HepG2 (cell line): ENCODE data around the gene HSD17B8. TPM values are rescaled to one million over a fixed set of nuclear protein-coding genes. Genes with fewer than 3 reads are reported as not detected.

Experiments
- KDM3A ChIP-seq: IDR thresholded peaks from 2 replicates; pipeline ENCODE4 v1.6.1; 2018; ENCODE audit warnings: low read depth, missing compliant biosample characterization
- PPARG ChIP-seq: conservative IDR thresholded peaks from 2 replicates; pipeline ENCODE4 v1.6.1; 2016; ENCODE audit warnings: missing biosample characterization, missing genetic modification reagents
- SP1 ChIP-seq, 2 experiments: fragments of 450-650 bp in 1 of 2; sonication (generic) in 1 of 2; formaldehyde crosslinking in 1 of 2; IDR thresholded peaks; 2 replicates each; pipeline versions ENCODE4 v1.4.0 to v1.6.1; 2016 to 2020; ENCODE audit warnings: missing genetic modification reagents in 1 of 2
- SRSF4 ChIP-seq: fragments of 200-400 bp; formaldehyde crosslinking; IDR thresholded peaks from one replicate; pipeline ENCODE4 v1.6.1; 2018; ENCODE audit warnings: mild to moderate bottlenecking, low read depth, low read length, moderate library complexity; ENCODE audit not compliant: poor library complexity, severe bottlenecking
- ZBTB21 ChIP-seq: sonication (generic); formaldehyde crosslinking; IDR thresholded peaks from 2 replicates; pipeline ENCODE4 v1.4.0; 2020; ENCODE audit warnings: missing genetic modification reagents
- polyA plus RNA-seq, 8 experiments: library from polyadenylated mRNA; depleted of rRNA in 3 of 8; stranded (reverse) in 7 of 8; unstranded in 1 of 8; fragments of >200 nt; fragmentation: Illumina TruSeq in 4 of 8; extraction: Trizol in 4 of 8; gene quantifications; 2 replicates each; pipeline versions ENCODE4 v1.2.1 to v1.2.3, GENCODE V29; 2011 to 2016; ENCODE audit warnings: low read depth in 4 of 8, missing spikeins in 1 of 8, mixed read lengths in 1 of 8; ENCODE audit not compliant: insufficient read depth in 1 of 8
- total RNA-seq, 5 experiments: library from RNA; depleted of rRNA; stranded (reverse); fragments of >200 nt; fragmentation: Illumina TruSeq; extraction: Trizol; gene quantifications; 2 replicates each; pipeline ENCODE4 v1.2.3, GENCODE V29; 2016; ENCODE audit warnings: low read depth in 1 of 5
- TF ChIP-seq, protein P1 (sequence below): IDR thresholded peaks from 2 replicates; pipeline ENCODE4 v1.6.1; 2016; ENCODE audit warnings: low read depth
- TF ChIP-seq, protein P2 (sequence below): IDR thresholded peaks from 2 replicates; pipeline ENCODE4 v1.6.1; 2016; ENCODE audit warnings: mild to moderate bottlenecking, missing biosample characterization, missing genetic modification reagents
- TF ChIP-seq, protein P3 (sequence below): sonication (generic); formaldehyde crosslinking; IDR thresholded peaks from 2 replicates; pipeline ENCODE4 v1.4.0; 2020; ENCODE audit warnings: low read depth, missing genetic modification reagents
- TF ChIP-seq, protein P4 (sequence below): sonication (generic); formaldehyde crosslinking; IDR thresholded peaks from 2 replicates; pipeline ENCODE4 v1.4.0; 2020; ENCODE audit warnings: missing genetic modification reagents
- TF ChIP-seq, protein P5 (sequence below): sonication (generic); formaldehyde crosslinking; IDR thresholded peaks from 2 replicates; pipeline ENCODE4 v1.4.0; 2020; ENCODE audit warnings: missing genetic modification reagents

HSD17B8 gene
- total and polyA plus RNA-seq, 2 of the 13 experiments (the other 11 are each of a cell fraction or from before 2014, with no cell fraction given): 12.6 to 20.1 TPM

DNA sequence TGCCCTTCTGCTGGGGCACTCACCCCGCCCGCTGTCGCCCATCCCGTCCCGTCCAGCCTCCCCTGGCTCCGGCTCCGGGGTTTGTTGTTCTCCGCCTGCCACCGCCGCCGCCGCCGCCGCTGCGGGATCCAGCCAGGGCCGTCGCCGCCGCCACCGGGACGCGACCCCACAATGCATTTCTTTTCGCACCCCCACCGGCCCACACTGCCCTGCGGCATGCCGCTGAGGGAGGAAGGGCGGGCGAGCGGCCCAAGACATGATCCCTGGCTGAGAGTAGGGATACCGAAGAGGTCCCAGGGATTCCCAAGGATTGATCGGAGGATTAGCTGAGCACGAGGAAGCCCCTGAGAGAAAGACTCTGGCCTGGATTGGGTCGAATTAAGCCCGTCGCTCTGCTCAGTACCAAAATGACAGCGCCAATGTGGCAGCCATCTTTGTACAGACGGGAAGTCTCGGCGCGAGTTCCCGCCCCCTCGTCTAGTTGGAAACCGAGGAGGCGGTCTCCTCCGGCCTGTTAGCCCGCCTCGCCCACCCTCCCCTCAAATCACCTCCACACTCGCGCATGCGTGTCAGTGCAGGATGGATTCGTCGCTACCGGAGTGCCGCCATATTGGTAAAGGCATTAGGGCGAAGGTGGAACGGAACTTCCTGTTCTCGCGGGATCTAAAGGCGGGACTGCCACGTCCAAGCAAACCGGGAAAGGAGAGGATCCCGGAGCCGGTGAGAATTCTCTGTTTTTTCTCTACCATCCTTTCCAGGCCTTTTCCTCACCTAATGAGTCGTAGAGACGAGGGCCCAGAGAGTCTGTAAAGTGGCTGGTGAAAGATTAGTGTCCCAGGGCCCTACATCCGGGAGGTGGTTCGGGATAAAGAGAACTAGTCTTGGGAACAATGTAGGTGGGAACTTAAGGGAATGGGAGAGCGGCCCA, 4.0 kb upstream of the HSD17B8 start, which contains the start of the genes RXRB and SLC39A7 (continued):
- TF ChIP-seq, protein P1, sequence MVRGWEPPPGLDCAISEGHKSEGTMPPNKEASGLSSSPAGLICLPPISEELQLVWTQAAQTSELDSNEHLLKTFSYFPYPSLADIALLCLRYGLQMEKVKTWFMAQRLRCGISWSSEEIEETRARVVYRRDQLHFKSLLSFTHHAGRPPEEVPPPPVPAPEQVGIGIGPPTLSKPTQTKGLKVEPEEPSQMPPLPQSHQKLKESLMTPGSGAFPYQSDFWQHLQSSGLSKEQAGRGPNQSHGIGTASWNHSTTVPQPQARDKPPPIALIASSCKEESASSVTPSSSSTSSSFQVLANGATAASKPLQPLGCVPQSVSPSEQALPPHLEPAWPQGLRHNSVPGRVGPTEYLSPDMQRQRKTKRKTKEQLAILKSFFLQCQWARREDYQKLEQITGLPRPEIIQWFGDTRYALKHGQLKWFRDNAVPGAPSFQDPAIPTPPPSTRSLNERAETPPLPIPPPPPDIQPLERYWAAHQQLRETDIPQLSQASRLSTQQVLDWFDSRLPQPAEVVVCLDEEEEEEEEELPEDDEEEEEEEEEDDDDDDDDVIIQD (CRISPR knock-in tag): peak; percentile 60; the same call in 1 of the 2 replicates
- TF ChIP-seq KDM3A (CRISPR knock-in tag) (peak; percentile 78; the same call in 1 of the 2 replicates), SRSF4 (no peak), PPARG (CRISPR knock-in tag) (peak; percentile 98), ZBTB21 (no peak; the same call in 1 of the 2 replicates), SP1 (IDR thresholded peaks at IDR 0.05) (peak; percentile 88), SP1 (CRISPR knock-in tag; IDR thresholded peaks at IDR 0.05) (peak; percentile 78)
- TF ChIP-seq, protein P2, sequence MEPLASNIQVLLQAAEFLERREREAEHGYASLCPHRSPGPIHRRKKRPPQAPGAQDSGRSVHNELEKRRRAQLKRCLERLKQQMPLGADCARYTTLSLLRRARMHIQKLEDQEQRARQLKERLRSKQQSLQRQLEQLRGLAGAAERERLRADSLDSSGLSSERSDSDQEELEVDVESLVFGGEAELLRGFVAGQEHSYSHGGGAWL (CRISPR knock-in tag): peak; percentile 66; the same call in 1 of the 2 replicates
- TF ChIP-seq, protein P3, sequence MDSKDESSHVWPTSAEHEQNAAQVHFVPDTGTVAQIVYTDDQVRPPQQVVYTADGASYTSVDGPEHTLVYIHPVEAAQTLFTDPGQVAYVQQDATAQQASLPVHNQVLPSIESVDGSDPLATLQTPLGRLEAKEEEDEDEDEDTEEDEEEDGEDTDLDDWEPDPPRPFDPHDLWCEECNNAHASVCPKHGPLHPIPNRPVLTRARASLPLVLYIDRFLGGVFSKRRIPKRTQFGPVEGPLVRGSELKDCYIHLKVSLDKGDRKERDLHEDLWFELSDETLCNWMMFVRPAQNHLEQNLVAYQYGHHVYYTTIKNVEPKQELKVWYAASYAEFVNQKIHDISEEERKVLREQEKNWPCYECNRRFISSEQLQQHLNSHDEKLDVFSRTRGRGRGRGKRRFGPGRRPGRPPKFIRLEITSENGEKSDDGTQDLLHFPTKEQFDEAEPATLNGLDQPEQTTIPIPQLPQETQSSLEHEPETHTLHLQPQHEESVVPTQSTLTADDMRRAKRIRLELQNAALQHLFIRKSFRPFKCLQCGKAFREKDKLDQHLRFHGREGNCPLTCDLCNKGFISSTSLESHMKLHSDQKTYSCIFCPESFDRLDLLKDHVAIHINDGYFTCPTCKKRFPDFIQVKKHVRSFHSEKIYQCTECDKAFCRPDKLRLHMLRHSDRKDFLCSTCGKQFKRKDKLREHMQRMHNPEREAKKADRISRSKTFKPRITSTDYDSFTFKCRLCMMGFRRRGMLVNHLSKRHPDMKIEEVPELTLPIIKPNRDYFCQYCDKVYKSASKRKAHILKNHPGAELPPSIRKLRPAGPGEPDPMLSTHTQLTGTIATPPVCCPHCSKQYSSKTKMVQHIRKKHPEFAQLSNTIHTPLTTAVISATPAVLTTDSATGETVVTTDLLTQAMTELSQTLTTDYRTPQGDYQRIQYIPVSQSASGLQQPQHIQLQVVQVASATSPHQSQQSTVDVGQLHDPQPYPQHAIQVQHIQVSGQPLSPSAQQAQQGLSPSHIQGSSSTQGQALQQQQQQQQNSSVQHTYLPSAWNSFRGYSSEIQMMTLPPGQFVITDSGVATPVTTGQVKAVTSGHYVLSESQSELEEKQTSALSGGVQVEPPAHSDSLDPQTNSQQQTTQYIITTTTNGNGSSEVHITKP (CRISPR knock-in tag): no peak
- TF ChIP-seq, protein P4, sequence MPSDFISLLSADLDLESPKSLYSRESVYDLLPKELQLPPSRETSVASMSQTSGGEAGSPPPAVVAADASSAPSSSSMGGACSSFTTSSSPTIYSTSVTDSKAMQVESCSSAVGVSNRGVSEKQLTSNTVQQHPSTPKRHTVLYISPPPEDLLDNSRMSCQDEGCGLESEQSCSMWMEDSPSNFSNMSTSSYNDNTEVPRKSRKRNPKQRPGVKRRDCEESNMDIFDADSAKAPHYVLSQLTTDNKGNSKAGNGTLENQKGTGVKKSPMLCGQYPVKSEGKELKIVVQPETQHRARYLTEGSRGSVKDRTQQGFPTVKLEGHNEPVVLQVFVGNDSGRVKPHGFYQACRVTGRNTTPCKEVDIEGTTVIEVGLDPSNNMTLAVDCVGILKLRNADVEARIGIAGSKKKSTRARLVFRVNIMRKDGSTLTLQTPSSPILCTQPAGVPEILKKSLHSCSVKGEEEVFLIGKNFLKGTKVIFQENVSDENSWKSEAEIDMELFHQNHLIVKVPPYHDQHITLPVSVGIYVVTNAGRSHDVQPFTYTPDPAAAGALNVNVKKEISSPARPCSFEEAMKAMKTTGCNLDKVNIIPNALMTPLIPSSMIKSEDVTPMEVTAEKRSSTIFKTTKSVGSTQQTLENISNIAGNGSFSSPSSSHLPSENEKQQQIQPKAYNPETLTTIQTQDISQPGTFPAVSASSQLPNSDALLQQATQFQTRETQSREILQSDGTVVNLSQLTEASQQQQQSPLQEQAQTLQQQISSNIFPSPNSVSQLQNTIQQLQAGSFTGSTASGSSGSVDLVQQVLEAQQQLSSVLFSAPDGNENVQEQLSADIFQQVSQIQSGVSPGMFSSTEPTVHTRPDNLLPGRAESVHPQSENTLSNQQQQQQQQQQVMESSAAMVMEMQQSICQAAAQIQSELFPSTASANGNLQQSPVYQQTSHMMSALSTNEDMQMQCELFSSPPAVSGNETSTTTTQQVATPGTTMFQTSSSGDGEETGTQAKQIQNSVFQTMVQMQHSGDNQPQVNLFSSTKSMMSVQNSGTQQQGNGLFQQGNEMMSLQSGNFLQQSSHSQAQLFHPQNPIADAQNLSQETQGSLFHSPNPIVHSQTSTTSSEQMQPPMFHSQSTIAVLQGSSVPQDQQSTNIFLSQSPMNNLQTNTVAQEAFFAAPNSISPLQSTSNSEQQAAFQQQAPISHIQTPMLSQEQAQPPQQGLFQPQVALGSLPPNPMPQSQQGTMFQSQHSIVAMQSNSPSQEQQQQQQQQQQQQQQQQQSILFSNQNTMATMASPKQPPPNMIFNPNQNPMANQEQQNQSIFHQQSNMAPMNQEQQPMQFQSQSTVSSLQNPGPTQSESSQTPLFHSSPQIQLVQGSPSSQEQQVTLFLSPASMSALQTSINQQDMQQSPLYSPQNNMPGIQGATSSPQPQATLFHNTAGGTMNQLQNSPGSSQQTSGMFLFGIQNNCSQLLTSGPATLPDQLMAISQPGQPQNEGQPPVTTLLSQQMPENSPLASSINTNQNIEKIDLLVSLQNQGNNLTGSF (CRISPR knock-in tag): 0 out of 2 replicates have a peak, but pooled peaks have one; percentile 3
- TF ChIP-seq, protein P5, sequence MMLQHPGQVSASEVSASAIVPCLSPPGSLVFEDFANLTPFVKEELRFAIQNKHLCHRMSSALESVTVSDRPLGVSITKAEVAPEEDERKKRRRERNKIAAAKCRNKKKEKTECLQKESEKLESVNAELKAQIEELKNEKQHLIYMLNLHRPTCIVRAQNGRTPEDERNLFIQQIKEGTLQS (CRISPR knock-in tag): peak; percentile 31; the same call in 1 of the 2 replicates
- TF ChIP-seq, all 625 proteins: peak for 381
